A673 (cell line): ENCODE results near the gene ARHGAP26. TPM values are rescaled to one million over a fixed set of nuclear protein-coding genes. Genes with fewer than 3 reads are reported as not detected.
A peak's percentile ranks its signal among the peaks of the same experiment; 100 is the strongest.

Source experiments
- BruUV-seq: library from RNA; stranded (reverse); fragments of 400-500 nt; replicated peaks from 2 replicates; lab custom pipeline; 2021; lab: Mats Ljungman, UMichigan
- CTCF ChIA-PET: fragments of 300-600 bp; sonication (Branson Sonifier 250); formaldehyde crosslinking; loops from one replicate; lab custom pipeline; 2022; ENCODE audit warnings: antibody characterized with exemption; lab: Charles Lee
- POLR2A ChIA-PET: fragments of 300-600 bp; sonication (Branson Sonifier 250); formaldehyde crosslinking; loops from one replicate; lab custom pipeline; 2022; ENCODE audit warnings: antibody characterized with exemption; ENCODE audit not compliant: low non-redundant PET; lab: Charles Lee
- DNase-seq: peaks from one replicate; pipeline ENCODE4 v3.0.0-alpha.2; 2015; ENCODE audit warnings: low spot score
- H3K27ac ChIP-seq: fragments of 200-600 bp; sonication (generic); 2 replicates; pipeline ENCODE4 v1.5.1; 2016; ENCODE audit warnings: mixed run types, low read depth, mild to moderate bottlenecking, mixed read lengths, antibody characterized with exemption, low read length; ENCODE audit not compliant: poor library complexity, severe bottlenecking
- H3K27me3 ChIP-seq: fragments of 200-600 bp; sonication (generic); replicated peaks from 2 replicates; pipeline ENCODE4 v1.6.1; 2017; ENCODE audit warnings: mixed run types, low read depth, mild to moderate bottlenecking, mixed read lengths, antibody characterized with exemption, low read length; ENCODE audit not compliant: insufficient read depth, poor library complexity
- H3K36me3 ChIP-seq: fragments of 200-600 bp; sonication (generic); 2 replicates; pipeline ENCODE4 v1.6.1; 2016; ENCODE audit warnings: mixed run types, mild to moderate bottlenecking, mixed read lengths, antibody characterized with exemption, low read length; ENCODE audit not compliant: insufficient read depth, poor library complexity, severe bottlenecking
- H3K4me1 ChIP-seq: fragments of 200-600 bp; sonication (generic); 2 replicates; pipeline ENCODE4 v1.6.1; 2017; ENCODE audit warnings: mixed run types, mild to moderate bottlenecking, mixed read lengths, antibody characterized with exemption, low read length; ENCODE audit not compliant: insufficient read depth, poor library complexity, severe bottlenecking
- H3K4me3 ChIP-seq: fragments of 200-600 bp; sonication (generic); 2 replicates; pipeline ENCODE4 v1.5.1; 2016; ENCODE audit warnings: low read depth, mixed run types, mild to moderate bottlenecking, mixed read lengths, low read length; ENCODE audit not compliant: poor library complexity, severe bottlenecking
- H3K9me3 ChIP-seq: fragments of 200-600 bp; sonication (generic); 2 replicates; pipeline ENCODE4 v1.6.1; 2016; ENCODE audit warnings: mixed run types, low read depth, mild to moderate bottlenecking, mixed read lengths, antibody characterized with exemption, low read length; ENCODE audit not compliant: poor library complexity, severe bottlenecking
- EZH2 ChIP-seq: fragments of 200-600 bp; sonication (generic); IDR thresholded peaks from 2 replicates; pipeline ENCODE4 v1.6.1; 2017; ENCODE audit warnings: borderline replicate concordance, low read depth, mild to moderate bottlenecking, mixed read lengths, antibody characterized with exemption, low read length; ENCODE audit not compliant: poor library complexity, severe bottlenecking
- intact Hi-C: fragments of 100-400 bp; cut with micrococcal nuclease; formaldehyde crosslinking; loops from one replicate; pipeline ENCODE4 v1.10.0; 2022; ENCODE audit not compliant: unreplicated experiment
- total RNA-seq: library from RNA; stranded (reverse); gene quantifications from 2 replicates; pipeline ENCODE4 v1.2.3, GENCODE V29; 2021
- TF ChIP-seq, protein P1 (sequence below): fragments of 300-800, 200-600 bp; sonication (generic); conservative IDR thresholded peaks from 2 replicates; pipeline ENCODE4 v1.5.1; 2017; ENCODE audit warnings: low read depth, mild to moderate bottlenecking, antibody characterized with exemption, low read length, moderate library complexity, mixed read lengths

Gene ARHGAP26
- total RNA-seq, 1 experiment from 2014 or later, result 25.5 TPM

DNA sequence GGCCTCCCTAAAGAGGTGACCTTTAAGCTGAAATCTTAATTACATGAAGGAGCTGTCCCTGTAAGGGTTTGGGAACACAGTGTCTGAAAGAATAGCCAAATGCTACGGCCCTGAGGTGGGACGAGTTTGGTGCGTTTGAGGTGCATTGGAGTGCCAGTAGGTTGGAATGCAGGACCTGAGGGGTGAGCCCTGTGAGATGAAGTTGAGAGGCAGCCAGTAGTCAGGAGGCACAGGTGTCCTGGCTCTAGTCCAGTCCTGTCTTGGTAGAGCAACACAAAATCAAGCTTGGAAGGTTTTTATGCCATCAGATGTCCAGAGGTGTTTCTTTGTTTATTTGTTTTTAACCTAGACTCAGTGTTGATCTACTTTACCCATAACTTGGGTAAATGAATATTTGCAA lies 108.5 kb downstream of the ARHGAP26 start:
- CTCF ChIA-PET, result interaction anchor here (0.6 to 5.1 kb wide), 4 partner anchors 12 to 166 kb away, joined by 3 to 62 read pairs (median 12); no protein-coding TSS in a partner anchor

DNA sequence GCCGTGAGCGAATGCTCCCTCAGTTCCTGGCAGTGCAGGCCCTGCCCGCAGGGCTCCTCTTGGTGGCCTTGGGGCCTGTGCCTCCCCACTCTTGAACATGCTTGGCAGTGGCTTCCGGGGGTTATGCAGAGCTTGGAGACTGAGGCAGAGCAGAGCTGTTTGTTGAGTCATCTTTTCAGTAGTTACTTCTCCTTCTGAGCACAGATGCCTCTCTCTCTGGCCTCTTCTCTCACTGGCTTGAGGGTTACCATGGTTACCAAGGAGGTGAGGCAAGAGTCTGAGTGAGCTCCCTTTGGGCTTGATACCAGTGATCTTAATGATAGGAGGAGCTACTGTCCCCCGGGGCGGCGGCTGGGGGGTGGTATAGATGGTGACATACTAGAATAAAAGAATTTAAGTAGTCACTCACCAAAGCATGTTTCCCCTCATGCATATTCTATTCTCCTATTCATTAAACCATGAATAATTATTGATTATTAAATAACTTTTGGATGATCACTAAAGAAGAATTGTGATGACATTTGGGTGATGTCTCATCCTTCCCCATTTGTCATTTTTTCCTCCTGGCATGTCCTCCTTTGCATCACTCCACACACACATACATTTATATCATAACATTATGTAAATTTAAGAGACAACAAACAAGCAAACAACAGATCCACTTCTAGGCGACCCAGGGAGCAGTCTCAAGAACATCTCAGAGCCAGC lies 111.1 kb downstream of the ARHGAP26 start:
- ChIA-PET CTCF (interaction anchor here (1.0 to 5.1 kb wide), 4 partner anchors 133 to 226 kb away, joined by 3 to 62 read pairs (median 12); no protein-coding TSS in a partner anchor), POLR2A (no interaction called here)
- TF ChIP-seq EZH2, result no peak
- TF ChIP-seq, protein P1, sequence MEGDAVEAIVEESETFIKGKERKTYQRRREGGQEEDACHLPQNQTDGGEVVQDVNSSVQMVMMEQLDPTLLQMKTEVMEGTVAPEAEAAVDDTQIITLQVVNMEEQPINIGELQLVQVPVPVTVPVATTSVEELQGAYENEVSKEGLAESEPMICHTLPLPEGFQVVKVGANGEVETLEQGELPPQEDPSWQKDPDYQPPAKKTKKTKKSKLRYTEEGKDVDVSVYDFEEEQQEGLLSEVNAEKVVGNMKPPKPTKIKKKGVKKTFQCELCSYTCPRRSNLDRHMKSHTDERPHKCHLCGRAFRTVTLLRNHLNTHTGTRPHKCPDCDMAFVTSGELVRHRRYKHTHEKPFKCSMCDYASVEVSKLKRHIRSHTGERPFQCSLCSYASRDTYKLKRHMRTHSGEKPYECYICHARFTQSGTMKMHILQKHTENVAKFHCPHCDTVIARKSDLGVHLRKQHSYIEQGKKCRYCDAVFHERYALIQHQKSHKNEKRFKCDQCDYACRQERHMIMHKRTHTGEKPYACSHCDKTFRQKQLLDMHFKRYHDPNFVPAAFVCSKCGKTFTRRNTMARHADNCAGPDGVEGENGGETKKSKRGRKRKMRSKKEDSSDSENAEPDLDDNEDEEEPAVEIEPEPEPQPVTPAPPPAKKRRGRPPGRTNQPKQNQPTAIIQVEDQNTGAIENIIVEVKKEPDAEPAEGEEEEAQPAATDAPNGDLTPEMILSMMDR, result no peak
- no TSS peak for BruUV-seq
- H3K4me1 ChIP-seq, result peaks cover 29% of the 10 kb centered on the region
- no peaks in the 10 kb centered on the region for H3K27me3 ChIP-seq
- H3K9me3 ChIP-seq, result no peaks in the 10 kb centered on the region
- H3K27ac ChIP-seq, result no peak overlapping the region
- peak; percentile 62 for DNase-seq
- no peaks in the 10 kb centered on the region for H3K36me3 ChIP-seq
- no peak overlapping the region for H3K4me3 ChIP-seq
- intact Hi-C loops, result loop anchor here (2.0 to 5.0 kb wide), 2 partner anchors 226 to 729 kb away; no protein-coding TSS in a partner anchor

More for the DNA sequence above, 108.5 kb downstream of the ARHGAP26 start:
- peaks cover 54% of the 10 kb centered on the region for H3K4me1 ChIP-seq
- no peaks in the 10 kb centered on the region for H3K9me3 ChIP-seq
- no peak for DNase-seq
- no peak overlapping the region for H3K4me3 ChIP-seq
- intact Hi-C loops, result loop anchor here (10.0 kb wide), 1 partner anchor 554 kb away; the partner anchor contains the start of gene SPRY4
- H3K36me3 ChIP-seq, result no peaks in the 10 kb centered on the region
- H3K27me3 ChIP-seq, result no peaks in the 10 kb centered on the region
- BruUV-seq, result no TSS peak
- no peak overlapping the region for H3K27ac ChIP-seq
- TF ChIP-seq EZH2, result no peak
- TF ChIP-seq, protein P1, result no peak
- POLR2A ChIA-PET, result no interaction called here

DNA sequence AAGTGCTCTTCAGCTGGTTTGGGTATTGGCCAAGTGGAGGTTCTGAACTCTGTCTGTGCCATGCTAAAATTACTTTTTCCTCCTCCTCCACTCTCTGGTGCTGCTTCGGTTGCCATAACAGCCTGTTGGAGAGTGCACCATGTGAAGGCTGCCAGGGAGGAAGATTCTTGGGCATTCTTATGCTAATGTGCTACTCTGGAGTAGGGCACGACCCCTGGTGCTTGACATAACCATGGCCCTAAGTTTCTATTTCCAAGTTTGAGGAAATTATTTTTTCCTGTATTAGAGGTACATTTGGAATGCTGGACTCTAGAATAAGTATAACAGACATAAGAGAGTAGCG lies 111.6 kb downstream of the ARHGAP26 start:
- BruUV-seq, result no TSS peak
- Histone ChIP-seq H3K27ac (no peak overlapping the region), H3K4me3 (no peak overlapping the region), H3K4me1 (peaks cover 24% of the 10 kb centered on the region), H3K36me3 (no peaks in the 10 kb centered on the region), H3K9me3 (no peaks in the 10 kb centered on the region), H3K27me3 (no peaks in the 10 kb centered on the region)
- intact Hi-C loops, result loop anchor here (2.0 to 5.0 kb wide), 2 partner anchors 227 to 729 kb away; no protein-coding TSS in a partner anchor
- TF ChIP-seq EZH2, result no peak
- TF ChIP-seq, protein P1, result no peak
- DNase-seq, result no peak
- ChIA-PET CTCF (interaction anchor here (4.7 to 5.1 kb wide), 2 partner anchors 165 to 169 kb away, joined by 21 to 62 read pairs; no protein-coding TSS in a partner anchor), POLR2A (no interaction called here)
